Measurements from ENCODE around the gene TRIM66. TPM values are rescaled to one million over a fixed set of nuclear protein-coding genes. Genes with fewer than 3 reads are reported as not detected.

Gene TRIM66
- total and polyA plus RNA-seq, 2 experiments from 2014 or later = 1.4 to 4.7 TPM

GRCh38 chr11:8601376-8602133, 80.9 kb downstream of the TRIM66 start:
- Histone ChIP-seq H3K79me2 (no peaks in the 10 kb centered on the region), H3K27me3 (no peaks in the 10 kb centered on the region), H3K4me1 (ENCODE audit: insufficient read depth) (no peaks in the 10 kb centered on the region), H2AFZ (no peak overlapping the region), H3K9me3 (ENCODE audit: low read depth) (no peaks in the 10 kb centered on the region), H3K4me3 (no peak overlapping the region), H4K20me1 (ENCODE audit: insufficient read depth, poor library complexity, severe bottlenecking) (no peaks in the 10 kb centered on the region), H3K27ac (no peak overlapping the region), H3K9me2 (replicated peaks; ENCODE audit: insufficient read depth) (no peaks in the 10 kb centered on the region), H3K4me2 (no peak overlapping the region), H3K36me3 (replicated peaks; ENCODE audit: insufficient read depth, low read depth) (no peaks in the 10 kb centered on the region)
- 80% methylated on average over 9 of the region's 9 CpGs for WGBS (ENCODE audit: low lambda C conversion rate, missing lambda C conversion rate)
- TF ChIP-seq EZH2 (IDR thresholded peaks at IDR 0.05; ENCODE audit: borderline replicate concordance) = no peak
- TF ChIP-seq EZH2phosphoT487 (IDR thresholded peaks at IDR 0.05; ENCODE audit: low read depth, severe bottlenecking, unreplicated experiment) = no peak
- no peak for TF ChIP-seq CTCF (IDR thresholded peaks at IDR 0.05; ENCODE audit: poor library complexity)
- DNase-seq (ENCODE audit: low spot score) = no peak

GRCh38 chr11:8598506-8598905, 84.0 kb downstream of the TRIM66 start:
- no peak overlapping the region for H3K4me2 ChIP-seq
- 97% methylated on average over 1 of the region's 1 CpG for WGBS (ENCODE audit: low lambda C conversion rate, missing lambda C conversion rate)
- DNase-seq (ENCODE audit: low spot score) = no peak

GRCh38 chr11:8597182-8597581, 85.3 kb downstream of the TRIM66 start:
- Histone ChIP-seq H3K9me3 (ENCODE audit: low read depth) (no peaks in the 10 kb centered on the region), H3K4me1 (ENCODE audit: insufficient read depth) (no peaks in the 10 kb centered on the region), H3K27me3 (no peaks in the 10 kb centered on the region), H4K20me1 (ENCODE audit: insufficient read depth, poor library complexity, severe bottlenecking) (no peaks in the 10 kb centered on the region), H3K27ac (no peak overlapping the region), H2AFZ (no peak overlapping the region), H3K4me3 (no peak overlapping the region), H3K79me2 (no peaks in the 10 kb centered on the region), H3K36me3 (replicated peaks; ENCODE audit: insufficient read depth, low read depth) (no peaks in the 10 kb centered on the region), H3K9me2 (replicated peaks; ENCODE audit: insufficient read depth) (no peaks in the 10 kb centered on the region), H3K4me2 (no peak overlapping the region)
- TF ChIP-seq CTCF (IDR thresholded peaks at IDR 0.05; ENCODE audit: poor library complexity) = no peak
- no peak for TF ChIP-seq EZH2 (IDR thresholded peaks at IDR 0.05; ENCODE audit: borderline replicate concordance)
- no peak for TF ChIP-seq EZH2phosphoT487 (IDR thresholded peaks at IDR 0.05; ENCODE audit: low read depth, severe bottlenecking, unreplicated experiment)
- 54% methylated on average over 3 of the region's 3 CpGs for WGBS (ENCODE audit: low lambda C conversion rate, missing lambda C conversion rate)
- DNase-seq (ENCODE audit: low spot score) = no peak

More at GRCh38 chr11:8598506-8598905, 84.0 kb downstream of the TRIM66 start:
- no peak for TF ChIP-seq EZH2phosphoT487 (IDR thresholded peaks at IDR 0.05; ENCODE audit: low read depth, severe bottlenecking, unreplicated experiment)
- TF ChIP-seq CTCF (IDR thresholded peaks at IDR 0.05; ENCODE audit: poor library complexity) = no peak
- H3K4me3 ChIP-seq = no peak overlapping the region
- peak overlapping the region; percentile 15 for H2AFZ ChIP-seq
- no peaks in the 10 kb centered on the region for H4K20me1 ChIP-seq (ENCODE audit: insufficient read depth, poor library complexity, severe bottlenecking)
- H3K79me2 ChIP-seq = no peaks in the 10 kb centered on the region
- H3K27ac ChIP-seq = no peak overlapping the region
- H3K9me3 ChIP-seq (ENCODE audit: low read depth) = no peaks in the 10 kb centered on the region
- H3K9me2 ChIP-seq (replicated peaks; ENCODE audit: insufficient read depth) = no peaks in the 10 kb centered on the region
- H3K27me3 ChIP-seq = no peaks in the 10 kb centered on the region
- no peaks in the 10 kb centered on the region for H3K36me3 ChIP-seq (replicated peaks; ENCODE audit: insufficient read depth, low read depth)
- no peaks in the 10 kb centered on the region for H3K4me1 ChIP-seq (ENCODE audit: insufficient read depth)

Data from hepatocyte (in vitro differentiated cells).